Activated CD4-positive, alpha-beta memory T cell treated with anti-CD3 and anti-CD28 coated beads, Interleukin-2, amount 10 ng/mL, durations not matched to agents 7 days and 5 days (primary cell): ENCODE results near the gene BICRA. TPM values are rescaled to one million over a fixed set of nuclear protein-coding genes. Genes with fewer than 3 reads are reported as not detected.
"Not testable (repeated sequence)": the region's sequence is repeated elsewhere in the genome, so short reads cannot be mapped to it uniquely, and the experiment has no call there.

Source experiments
- CTCF ChIA-PET: fragments of 350-600 bp; sonication (Branson Sonifier 250); formaldehyde crosslinking; loops from one replicate; lab custom pipeline; 2021; ENCODE audit warnings: antibody characterized with exemption, inconsistent platforms; lab: Charles Lee
- POLR2A ChIA-PET: fragments of 350-600 bp; sonication (Branson Sonifier 250); formaldehyde crosslinking; loops from one replicate; lab custom pipeline; 2021; ENCODE audit warnings: antibody characterized with exemption; lab: Charles Lee
- DNase-seq: peaks from one replicate; pipeline ENCODE4 v3.0.0-alpha.2; 2020
- H3K27ac Mint-ChIP-seq: one replicate; pipeline ENCODE4 v1.8.0; 2021; ENCODE audit warnings: mild to moderate bottlenecking, mixed read lengths
- H3K27me3 Mint-ChIP-seq: one replicate; pipeline ENCODE4 v1.8.0; 2021; ENCODE audit warnings: mixed read lengths
- H3K36me3 Mint-ChIP-seq: one replicate; pipeline ENCODE4 v1.8.0; 2021; ENCODE audit warnings: low read depth, mixed read lengths
- H3K4me1 Mint-ChIP-seq: one replicate; pipeline ENCODE4 v1.8.0; 2021; ENCODE audit warnings: mixed read lengths
- H3K4me3 Mint-ChIP-seq: one replicate; pipeline ENCODE4 v1.8.0; 2021; ENCODE audit warnings: mild to moderate bottlenecking, mixed read lengths
- H3K9me3 Mint-ChIP-seq: one replicate; pipeline ENCODE4 v1.8.0; 2021; ENCODE audit warnings: mixed read lengths
- total RNA-seq, 2 experiments: library from RNA; stranded (reverse); gene quantifications; one replicate each; pipeline ENCODE4 v1.2.3, GENCODE V29; 2021

The BICRA gene
- total RNA-seq, 2 experiments from 2014 or later, result 20.2 to 23.3 TPM

GRCh38 chr19:47663435-47663910 is 54.5 kb downstream of the BICRA start:
- no peak overlapping the region for H3K4me3 Mint-ChIP-seq
- H3K9me3 Mint-ChIP-seq, result no peaks in the 10 kb centered on the region
- no peaks in the 10 kb centered on the region for H3K27me3 Mint-ChIP-seq
- H3K36me3 Mint-ChIP-seq, result no peaks in the 10 kb centered on the region
- no peak overlapping the region for H3K27ac Mint-ChIP-seq
- H3K4me1 Mint-ChIP-seq, result no peaks in the 10 kb centered on the region
- POLR2A ChIA-PET, result no interaction called here
- no peak for DNase-seq
- CTCF ChIA-PET, result no interaction called here

GRCh38 chr19:47663911-47664771 is 55.2 kb downstream of the BICRA start:
- H3K4me1 Mint-ChIP-seq, result no peaks in the 10 kb centered on the region
- H3K4me3 Mint-ChIP-seq, result no peak overlapping the region
- H3K36me3 Mint-ChIP-seq, result no peaks in the 10 kb centered on the region
- CTCF ChIA-PET, result no interaction called here
- no peaks in the 10 kb centered on the region for H3K27me3 Mint-ChIP-seq
- POLR2A ChIA-PET, result no interaction called here
- no peak overlapping the region for H3K27ac Mint-ChIP-seq
- no peaks in the 10 kb centered on the region for H3K9me3 Mint-ChIP-seq
- DNase-seq, result no peak

GRCh38 chr19:47668556-47668955 is 59.6 kb downstream of the BICRA start:
- CTCF ChIA-PET, H3K36me3 Mint-ChIP-seq, H3K4me3 Mint-ChIP-seq, H3K9me3 Mint-ChIP-seq, H3K27ac Mint-ChIP-seq, POLR2A ChIA-PET, DNase-seq, H3K4me1 Mint-ChIP-seq, H3K27me3 Mint-ChIP-seq: not testable (repeated sequence)

GRCh38 chr19:47670736-47671135 is 61.8 kb downstream of the BICRA start:
- H3K9me3 Mint-ChIP-seq, result no peaks in the 10 kb centered on the region
- H3K4me3 Mint-ChIP-seq, result no peak overlapping the region
- H3K4me1 Mint-ChIP-seq, result no peaks in the 10 kb centered on the region
- CTCF ChIA-PET, result no interaction called here
- peaks cover 18% of the 10 kb centered on the region for H3K36me3 Mint-ChIP-seq
- H3K27me3 Mint-ChIP-seq, result no peaks in the 10 kb centered on the region
- POLR2A ChIA-PET, result no interaction called here
- DNase-seq, result no peak
- no peak overlapping the region for H3K27ac Mint-ChIP-seq

GRCh38 chr19:47671499-47671898 is 62.6 kb downstream of the BICRA start:
- Mint-ChIP-seq H3K4me3 (no peak overlapping the region), H3K9me3 (no peaks in the 10 kb centered on the region), H3K4me1 (no peaks in the 10 kb centered on the region), H3K36me3 (peaks cover 18% of the 10 kb centered on the region), H3K27ac (no peak overlapping the region), H3K27me3 (no peaks in the 10 kb centered on the region)
- DNase-seq, result no peak
- POLR2A ChIA-PET, result no interaction called here
- CTCF ChIA-PET, result no interaction called here

- Mint-ChIP-seq H3K27ac (no peak overlapping the region), H3K4me3 (no peak overlapping the region), H3K36me3 (peaks cover 22% of the 10 kb centered on the region), H3K27me3 (no peaks in the 10 kb centered on the region), H3K9me3 (no peaks in the 10 kb centered on the region), H3K4me1 (no peaks in the 10 kb centered on the region)
- CTCF ChIA-PET, result no interaction called here
- no peak for DNase-seq
- POLR2A ChIA-PET, result no interaction called here
Observed at GRCh38 chr19:47673426-47673825, 64.5 kb downstream of the BICRA start.

GRCh38 chr19:47674548-47674947 is 65.6 kb downstream of the BICRA start:
- ChIA-PET CTCF (no interaction called here), POLR2A (no interaction called here)
- DNase-seq, result no peak
- Mint-ChIP-seq H3K36me3 (peaks cover 22% of the 10 kb centered on the region), H3K27ac (no peak overlapping the region), H3K4me1 (no peaks in the 10 kb centered on the region), H3K4me3 (no peak overlapping the region), H3K27me3 (no peaks in the 10 kb centered on the region), H3K9me3 (no peaks in the 10 kb centered on the region)

GRCh38 chr19:47675271-47675670 is 66.3 kb downstream of the BICRA start:
- ChIA-PET CTCF (no interaction called here), POLR2A (no interaction called here)
- no peaks in the 10 kb centered on the region for H3K9me3 Mint-ChIP-seq
- H3K4me3 Mint-ChIP-seq, result no peak overlapping the region
- no peak for DNase-seq
- peaks cover 19% of the 10 kb centered on the region for H3K36me3 Mint-ChIP-seq
- no peaks in the 10 kb centered on the region for H3K27me3 Mint-ChIP-seq
- no peak overlapping the region for H3K27ac Mint-ChIP-seq
- no peaks in the 10 kb centered on the region for H3K4me1 Mint-ChIP-seq

- CTCF ChIA-PET, result no interaction called here
- Mint-ChIP-seq H3K9me3 (no peaks in the 10 kb centered on the region), H3K27ac (no peak overlapping the region), H3K36me3 (peaks cover 15% of the 10 kb centered on the region), H3K27me3 (no peaks in the 10 kb centered on the region), H3K4me1 (no peaks in the 10 kb centered on the region), H3K4me3 (no peak overlapping the region)
- DNase-seq, result no peak
- POLR2A ChIA-PET, result no interaction called here
Observed at GRCh38 chr19:47675859-47676258, 66.9 kb downstream of the BICRA start.

- H3K27ac Mint-ChIP-seq, result no peak overlapping the region
- H3K36me3 Mint-ChIP-seq, result peaks cover 19% of the 10 kb centered on the region
- no peak overlapping the region for H3K4me3 Mint-ChIP-seq
- ChIA-PET POLR2A (no interaction called here), CTCF (no interaction called here)
- no peak for DNase-seq
- no peaks in the 10 kb centered on the region for H3K4me1 Mint-ChIP-seq
- H3K27me3 Mint-ChIP-seq, result no peaks in the 10 kb centered on the region
- H3K9me3 Mint-ChIP-seq, result no peaks in the 10 kb centered on the region
Observed at GRCh38 chr19:47676811-47677210, 67.9 kb downstream of the BICRA start.

- no peaks in the 10 kb centered on the region for H3K9me3 Mint-ChIP-seq
- no peak for DNase-seq
- H3K36me3 Mint-ChIP-seq, result peaks cover 12% of the 10 kb centered on the region
- no peak overlapping the region for H3K27ac Mint-ChIP-seq
- H3K27me3 Mint-ChIP-seq, result no peaks in the 10 kb centered on the region
- no peaks in the 10 kb centered on the region for H3K4me1 Mint-ChIP-seq
- CTCF ChIA-PET, result no interaction called here
- POLR2A ChIA-PET, result no interaction called here
- no peak overlapping the region for H3K4me3 Mint-ChIP-seq
Observed at GRCh38 chr19:47679251-47679900, 70.4 kb downstream of the BICRA start.

- DNase-seq, result no peak
- no peaks in the 10 kb centered on the region for H3K9me3 Mint-ChIP-seq
- no peak overlapping the region for H3K27ac Mint-ChIP-seq
- no peak overlapping the region for H3K4me3 Mint-ChIP-seq
- POLR2A ChIA-PET, result no interaction called here
- H3K27me3 Mint-ChIP-seq, result no peaks in the 10 kb centered on the region
- H3K36me3 Mint-ChIP-seq, result peaks cover 8% of the 10 kb centered on the region
- CTCF ChIA-PET, result no interaction called here
- H3K4me1 Mint-ChIP-seq, result no peaks in the 10 kb centered on the region
Observed at GRCh38 chr19:47679922-47680857, 71.3 kb downstream of the BICRA start.

- Mint-ChIP-seq H3K4me1 (no peaks in the 10 kb centered on the region), H3K27me3 (no peaks in the 10 kb centered on the region), H3K36me3 (peaks cover 8% of the 10 kb centered on the region), H3K27ac (no peak overlapping the region), H3K4me3 (no peak overlapping the region), H3K9me3 (no peaks in the 10 kb centered on the region)
- no peak for DNase-seq
- ChIA-PET CTCF (no interaction called here), POLR2A (no interaction called here)
Observed at GRCh38 chr19:47680858-47681332, 72.0 kb downstream of the BICRA start.
